Calu3 (cell line): ENCODE measurements around the gene C6orf47. TPM values are rescaled to one million over a fixed set of nuclear protein-coding genes. Genes with fewer than 3 reads are reported as not detected.
A peak's percentile ranks its signal among the peaks of the same experiment; 100 is the strongest.

Source experiments
- BruUV-seq: library from RNA; stranded (reverse); fragments of 400-500 nt; replicated peaks from 2 replicates; lab custom pipeline; 2021; lab: Mats Ljungman, UMichigan
- CTCF ChIA-PET: fragments of 300-600 bp; sonication (Branson Sonifier 250); formaldehyde crosslinking; loops from one replicate; lab custom pipeline; 2022; ENCODE audit warnings: antibody characterized with exemption; lab: Charles Lee
- DNase-seq: peaks from one replicate; pipeline ENCODE4 v3.0.0; 2022
- H3K27ac Mint-ChIP-seq: one replicate; pipeline ENCODE4 v1.8.0; 2022; ENCODE audit warnings: mixed read lengths; ENCODE audit not compliant: unreplicated experiment
- H3K27me3 Mint-ChIP-seq: one replicate; pipeline ENCODE4 v1.8.0; 2022; ENCODE audit warnings: mixed read lengths; ENCODE audit not compliant: unreplicated experiment
- H3K36me3 Mint-ChIP-seq: one replicate; pipeline ENCODE4 v1.8.0; 2022; ENCODE audit warnings: mild to moderate bottlenecking, moderate library complexity, mixed read lengths; ENCODE audit not compliant: insufficient read depth, unreplicated experiment
- H3K4me1 Mint-ChIP-seq: one replicate; pipeline ENCODE4 v1.8.0; 2022; ENCODE audit warnings: mild to moderate bottlenecking, low read depth, mixed read lengths; ENCODE audit not compliant: unreplicated experiment
- H3K4me3 Mint-ChIP-seq: one replicate; pipeline ENCODE4 v1.8.0; 2022; ENCODE audit warnings: mild to moderate bottlenecking, low read depth, moderate library complexity, mixed read lengths; ENCODE audit not compliant: unreplicated experiment
- H3K9me3 Mint-ChIP-seq: one replicate; pipeline ENCODE4 v1.8.0; 2022; ENCODE audit warnings: low read depth, mixed read lengths; ENCODE audit not compliant: unreplicated experiment
- CTCF ChIP-seq: fragments of 200-600 bp; IDR thresholded peaks from one replicate; pipeline ENCODE4 v1.8.0; 2022; ENCODE audit warnings: antibody characterized with exemption; ENCODE audit not compliant: unreplicated experiment
- intact Hi-C: fragments of 100-400 bp; cut with micrococcal nuclease; formaldehyde crosslinking; loops from one replicate; pipeline ENCODE4 v1.10.0; 2022; ENCODE audit not compliant: unreplicated experiment
- total RNA-seq: library from RNA; stranded (reverse); gene quantifications from 2 replicates; pipeline ENCODE4 v1.2.3, GENCODE V29; 2022

C6orf47 gene
- total RNA-seq, 1 experiment from 2014 or later, result 40.3 TPM

GRCh38 chr6:31626952-31627351, 33.6 kb downstream of the C6orf47 start:
- DNase-seq, result no peak
- Mint-ChIP-seq H3K27me3 (no peaks in the 10 kb centered on the region), H3K27ac (peak overlapping the region; percentile 3), H3K36me3 (peaks cover 100% of the 10 kb centered on the region), H3K4me1 (peaks cover 17% of the 10 kb centered on the region), H3K4me3 (no peak overlapping the region), H3K9me3 (no peaks in the 10 kb centered on the region)
- BruUV-seq, result no TSS peak
- TF ChIP-seq CTCF, result no peak
- intact Hi-C loops, result no loop called here
- CTCF ChIA-PET, result interaction anchor here (0.7 to 1.2 kb wide), 2 partner anchors 25 to 112 kb away, joined by 3 read pairs; partner anchors contain the start of gene BAG6

- no TSS peak for BruUV-seq
- CTCF ChIA-PET, result interaction anchor here (0.6 to 1.5 kb wide), 2 partner anchors 15 to 31 kb away, joined by 3 to 6 read pairs; partner anchors contain the start of gene APOM
- no peak for TF ChIP-seq CTCF
- intact Hi-C loops, result no loop called here
- Mint-ChIP-seq H3K4me3 (no peak overlapping the region), H3K27ac (no peak overlapping the region), H3K4me1 (peaks cover 21% of the 10 kb centered on the region), H3K36me3 (peaks cover 94% of the 10 kb centered on the region), H3K27me3 (no peaks in the 10 kb centered on the region), H3K9me3 (no peaks in the 10 kb centered on the region)
- DNase-seq, result no peak
Measured at GRCh38 chr6:31624070-31624469, 36.5 kb downstream of the C6orf47 start.

GRCh38 chr6:31622684-31623091, 37.9 kb downstream of the C6orf47 start:
- CTCF ChIA-PET, result interaction anchor here (0.6 to 2.9 kb wide), 6 partner anchors 13 to 163 kb away, joined by 3 to 15 read pairs (median 3); partner anchors contain the start of gene BAG6
- DNase-seq, result peak; percentile 51
- H3K27ac Mint-ChIP-seq, result peak overlapping the region; percentile 87
- peaks cover 18% of the 10 kb centered on the region for H3K4me1 Mint-ChIP-seq
- no peaks in the 10 kb centered on the region for H3K27me3 Mint-ChIP-seq
- H3K4me3 Mint-ChIP-seq, result peak overlapping the region; percentile 84
- TF ChIP-seq CTCF, result no peak
- H3K36me3 Mint-ChIP-seq, result peaks cover 80% of the 10 kb centered on the region
- no peaks in the 10 kb centered on the region for H3K9me3 Mint-ChIP-seq
- BruUV-seq, result no TSS peak
- intact Hi-C loops, result no loop called here

GRCh38 chr6:31621991-31622390, 38.6 kb downstream of the C6orf47 start:
- H3K4me3 Mint-ChIP-seq, result peak overlapping the region; percentile 84
- CTCF ChIA-PET, result interaction anchor here (0.8 to 2.9 kb wide), 5 partner anchors 12 to 117 kb away, joined by 3 to 15 read pairs (median 3); partner anchors contain the start of gene BAG6
- TF ChIP-seq CTCF, result no peak
- peaks cover 13% of the 10 kb centered on the region for H3K4me1 Mint-ChIP-seq
- no peak for DNase-seq
- no peaks in the 10 kb centered on the region for H3K9me3 Mint-ChIP-seq
- no TSS peak for BruUV-seq
- H3K36me3 Mint-ChIP-seq, result peaks cover 73% of the 10 kb centered on the region
- H3K27ac Mint-ChIP-seq, result peak overlapping the region; percentile 87
- intact Hi-C loops, result no loop called here
- H3K27me3 Mint-ChIP-seq, result peaks cover 1% of the 10 kb centered on the region
